GM18505 (cell line): Measurements from ENCODE around the gene PHACTR4.
"Not testable (repeated sequence)": the region's sequence is repeated elsewhere in the genome, so short reads cannot be mapped to it uniquely, and the experiment has no call there.

Experiments used
- ATAC-seq: cut with Tn5 transposase; IDR thresholded peaks from one replicate; pipeline ENCODE4 v1.9.1; 2021; ENCODE audit not compliant: unreplicated experiment
- POLR2A ChIP-seq: IDR thresholded peaks from 4 replicates; pipeline ENCODE4 v1.6.1; 2011; ENCODE audit warnings: borderline replicate concordance; ENCODE audit not compliant: insufficient read depth, insufficient read length; ENCODE audit errors: extremely low read depth

Gene PHACTR4

GRCh38 chr1:28506907-28507246 lies 137.3 kb downstream of the PHACTR4 start:
- TF ChIP-seq POLR2A: no peak
- no peak for ATAC-seq

- TF ChIP-seq POLR2A: peak; percentile 51
- no peak for ATAC-seq
Observed at GRCh38 chr1:28507247-28507645, 137.7 kb downstream of the PHACTR4 start.

GRCh38 chr1:28507646-28508434 lies 138.3 kb downstream of the PHACTR4 start:
- peak; percentile 20 for TF ChIP-seq POLR2A
- no peak for ATAC-seq

- TF ChIP-seq POLR2A: peak; percentile 64
- ATAC-seq: no peak
Observed at GRCh38 chr1:28508435-28508754, 138.9 kb downstream of the PHACTR4 start.

GRCh38 chr1:28509705-28510272 lies 140.2 kb downstream of the PHACTR4 start:
- no peak for ATAC-seq
- TF ChIP-seq POLR2A: no peak

GRCh38 chr1:28510273-28510969 lies 140.9 kb downstream of the PHACTR4 start:
- no peak for ATAC-seq
- TF ChIP-seq POLR2A: peak; percentile 85

- TF ChIP-seq POLR2A: peak; percentile 36
- no peak for ATAC-seq
Observed at GRCh38 chr1:28510970-28511440, 141.5 kb downstream of the PHACTR4 start.

GRCh38 chr1:28512058-28512611 lies 142.6 kb downstream of the PHACTR4 start:
- TF ChIP-seq POLR2A: no peak
- ATAC-seq: no peak

- ATAC-seq: not testable (repeated sequence)
Observed at GRCh38 chr1:28514445-28514933, 144.9 kb downstream of the PHACTR4 start.

GRCh38 chr1:28516518-28516956 lies 147.0 kb downstream of the PHACTR4 start:
- no peak for TF ChIP-seq POLR2A
- ATAC-seq: no peak

- TF ChIP-seq POLR2A: no peak
- peak; percentile 3 for ATAC-seq
Observed at GRCh38 chr1:28517649-28517999, 148.1 kb downstream of the PHACTR4 start.

GRCh38 chr1:28518000-28518744 lies 148.6 kb downstream of the PHACTR4 start:
- peak; percentile 66 for ATAC-seq
- TF ChIP-seq POLR2A: peak; percentile 69

- peak; percentile 9 for ATAC-seq
- no peak for TF ChIP-seq POLR2A
Observed at GRCh38 chr1:28518745-28519341, 149.3 kb downstream of the PHACTR4 start.

- no peak for TF ChIP-seq POLR2A
Observed at GRCh38 chr1:28519946-28520725, 150.6 kb downstream of the PHACTR4 start.

GRCh38 chr1:28520796-28521195 lies 151.3 kb downstream of the PHACTR4 start:
- ATAC-seq: not testable (repeated sequence)

More at GRCh38 chr1:28519946-28520725, 150.6 kb downstream of the PHACTR4 start:
- ATAC-seq: no peak
